Measurements from ENCODE around the gene VAMP1.

VAMP1 gene

DNA sequence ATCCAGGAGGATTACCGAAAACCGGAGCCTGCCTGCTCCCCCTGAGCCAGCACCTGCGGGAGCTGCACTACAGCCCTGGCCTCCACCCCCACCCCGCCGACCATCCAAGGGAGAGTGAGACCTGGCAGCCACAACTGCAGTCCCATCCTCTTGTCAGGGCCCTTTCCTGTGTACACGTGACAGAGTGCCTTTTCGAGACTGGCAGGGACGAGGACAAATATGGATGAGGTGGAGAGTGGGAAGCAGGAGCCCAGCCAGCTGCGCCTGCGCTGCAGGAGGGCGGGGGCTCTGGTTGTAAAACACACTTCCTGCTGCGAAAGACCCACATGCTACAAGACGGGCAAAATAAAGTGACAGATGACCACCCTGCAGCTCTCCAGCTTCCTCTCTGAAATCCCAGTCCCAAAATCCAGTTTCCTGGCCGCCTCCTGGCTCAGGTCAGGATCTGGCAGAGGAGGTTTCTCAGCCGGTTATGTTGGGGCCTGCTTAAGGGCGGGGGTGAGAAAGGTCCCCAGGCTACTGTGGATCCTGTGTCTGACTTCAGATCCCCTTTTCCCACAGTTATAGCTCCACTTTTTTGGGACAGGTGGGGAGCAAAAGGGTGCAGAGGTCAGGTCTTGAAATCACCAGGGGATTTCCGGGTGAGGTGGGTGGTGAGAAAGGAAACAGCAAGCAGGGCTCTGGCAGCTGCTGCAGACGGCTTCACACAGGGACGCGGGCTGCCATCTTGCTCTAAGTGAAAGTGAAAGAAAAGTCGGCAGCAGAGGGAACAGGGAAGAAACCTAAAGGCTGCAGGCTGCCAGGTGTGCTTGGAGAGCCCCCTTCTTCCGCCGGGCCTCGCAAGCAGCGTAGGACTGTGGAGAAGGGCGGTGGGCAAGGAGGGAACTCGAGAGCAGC, 18.9 kb downstream of the VAMP1 start, which contains the start of gene TAPBPL:
Gene TAPBPL, plus strand, starts transcription at position 695 of the 897 bp plus-strand sequence. CDS start 207 bp downstream, outside the sequence.
- TF ChIP-seq POLR2AphosphoS5 (IDR thresholded peaks at IDR 0.05; ENCODE audit: low read depth, low read length) (0 out of 2 replicates have a peak, but pooled peaks have one; percentile 26), FOXP2 (optimal IDR thresholded peaks at IDR 0.05; ENCODE audit: borderline replicate concordance, extremely low read depth, extremely low read length, insufficient read depth) (no peak), SIN3A (IDR thresholded peaks at IDR 0.05; ENCODE audit: borderline replicate concordance, insufficient read depth, low read length) (no peak), TAF1 (IDR thresholded peaks at IDR 0.05; ENCODE audit: borderline replicate concordance, insufficient read depth, low read length) (no peak)
- TF ChIP-seq, protein P1, sequence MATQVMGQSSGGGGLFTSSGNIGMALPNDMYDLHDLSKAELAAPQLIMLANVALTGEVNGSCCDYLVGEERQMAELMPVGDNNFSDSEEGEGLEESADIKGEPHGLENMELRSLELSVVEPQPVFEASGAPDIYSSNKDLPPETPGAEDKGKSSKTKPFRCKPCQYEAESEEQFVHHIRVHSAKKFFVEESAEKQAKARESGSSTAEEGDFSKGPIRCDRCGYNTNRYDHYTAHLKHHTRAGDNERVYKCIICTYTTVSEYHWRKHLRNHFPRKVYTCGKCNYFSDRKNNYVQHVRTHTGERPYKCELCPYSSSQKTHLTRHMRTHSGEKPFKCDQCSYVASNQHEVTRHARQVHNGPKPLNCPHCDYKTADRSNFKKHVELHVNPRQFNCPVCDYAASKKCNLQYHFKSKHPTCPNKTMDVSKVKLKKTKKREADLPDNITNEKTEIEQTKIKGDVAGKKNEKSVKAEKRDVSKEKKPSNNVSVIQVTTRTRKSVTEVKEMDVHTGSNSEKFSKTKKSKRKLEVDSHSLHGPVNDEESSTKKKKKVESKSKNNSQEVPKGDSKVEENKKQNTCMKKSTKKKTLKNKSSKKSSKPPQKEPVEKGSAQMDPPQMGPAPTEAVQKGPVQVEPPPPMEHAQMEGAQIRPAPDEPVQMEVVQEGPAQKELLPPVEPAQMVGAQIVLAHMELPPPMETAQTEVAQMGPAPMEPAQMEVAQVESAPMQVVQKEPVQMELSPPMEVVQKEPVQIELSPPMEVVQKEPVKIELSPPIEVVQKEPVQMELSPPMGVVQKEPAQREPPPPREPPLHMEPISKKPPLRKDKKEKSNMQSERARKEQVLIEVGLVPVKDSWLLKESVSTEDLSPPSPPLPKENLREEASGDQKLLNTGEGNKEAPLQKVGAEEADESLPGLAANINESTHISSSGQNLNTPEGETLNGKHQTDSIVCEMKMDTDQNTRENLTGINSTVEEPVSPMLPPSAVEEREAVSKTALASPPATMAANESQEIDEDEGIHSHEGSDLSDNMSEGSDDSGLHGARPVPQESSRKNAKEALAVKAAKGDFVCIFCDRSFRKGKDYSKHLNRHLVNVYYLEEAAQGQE (IDR thresholded peaks at IDR 0.05; ENCODE audit: insufficient read depth in 1 of 2, low read depth in 2 of 2, low read length in 2 of 2) = no peak

DNA sequence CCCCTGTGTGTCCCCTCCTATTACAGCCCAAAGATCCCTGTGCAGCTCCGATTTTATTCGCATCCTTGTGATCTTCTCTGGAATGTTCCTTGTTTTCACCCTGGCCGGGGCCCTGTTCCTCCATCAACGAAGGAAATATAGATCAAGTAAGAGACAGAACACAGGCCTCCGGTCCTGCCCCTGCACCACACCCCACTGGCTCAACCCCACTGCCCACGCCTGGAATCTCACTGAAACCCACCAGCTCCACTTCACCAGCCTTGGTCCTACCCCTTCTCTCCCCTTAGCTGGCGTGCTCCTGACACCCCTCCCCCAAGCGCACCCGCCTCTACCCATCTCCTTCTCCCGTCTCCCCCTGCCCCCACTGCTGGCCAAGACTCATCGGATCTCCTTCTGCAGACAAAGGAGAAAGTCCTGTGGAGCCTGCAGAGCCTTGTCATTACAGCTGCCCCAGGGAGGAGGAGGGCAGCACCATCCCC, 19.6 kb downstream of the VAMP1 start:
- TF ChIP-seq TAF1 (IDR thresholded peaks at IDR 0.05; ENCODE audit: borderline replicate concordance, insufficient read depth, low read length) = no peak
- TF ChIP-seq FOXP2 (optimal IDR thresholded peaks at IDR 0.05; ENCODE audit: borderline replicate concordance, extremely low read depth, extremely low read length, insufficient read depth) = no peak
- TF ChIP-seq POLR2AphosphoS5 (IDR thresholded peaks at IDR 0.05; ENCODE audit: low read depth, low read length) = no peak
- no peak for TF ChIP-seq SIN3A (IDR thresholded peaks at IDR 0.05; ENCODE audit: borderline replicate concordance, insufficient read depth, low read length)
- TF ChIP-seq, protein P1 (IDR thresholded peaks at IDR 0.05; ENCODE audit: insufficient read depth in 1 of 2, low read depth in 2 of 2, low read length in 2 of 2) = no peak

GRCh38 chr12:6450091-6450868, 20.2 kb downstream of the VAMP1 start:
- TF ChIP-seq POLR2AphosphoS5 (IDR thresholded peaks at IDR 0.05; ENCODE audit: low read depth, low read length) (no peak), TAF1 (IDR thresholded peaks at IDR 0.05; ENCODE audit: borderline replicate concordance, insufficient read depth, low read length) (no peak), SIN3A (IDR thresholded peaks at IDR 0.05; ENCODE audit: borderline replicate concordance, insufficient read depth, low read length) (no peak), FOXP2 (optimal IDR thresholded peaks at IDR 0.05; ENCODE audit: borderline replicate concordance, extremely low read depth, extremely low read length, insufficient read depth) (no peak)
- TF ChIP-seq, protein P1 (IDR thresholded peaks at IDR 0.05; ENCODE audit: insufficient read depth in 1 of 2, low read depth in 2 of 2, low read length in 2 of 2) = no peak

DNA sequence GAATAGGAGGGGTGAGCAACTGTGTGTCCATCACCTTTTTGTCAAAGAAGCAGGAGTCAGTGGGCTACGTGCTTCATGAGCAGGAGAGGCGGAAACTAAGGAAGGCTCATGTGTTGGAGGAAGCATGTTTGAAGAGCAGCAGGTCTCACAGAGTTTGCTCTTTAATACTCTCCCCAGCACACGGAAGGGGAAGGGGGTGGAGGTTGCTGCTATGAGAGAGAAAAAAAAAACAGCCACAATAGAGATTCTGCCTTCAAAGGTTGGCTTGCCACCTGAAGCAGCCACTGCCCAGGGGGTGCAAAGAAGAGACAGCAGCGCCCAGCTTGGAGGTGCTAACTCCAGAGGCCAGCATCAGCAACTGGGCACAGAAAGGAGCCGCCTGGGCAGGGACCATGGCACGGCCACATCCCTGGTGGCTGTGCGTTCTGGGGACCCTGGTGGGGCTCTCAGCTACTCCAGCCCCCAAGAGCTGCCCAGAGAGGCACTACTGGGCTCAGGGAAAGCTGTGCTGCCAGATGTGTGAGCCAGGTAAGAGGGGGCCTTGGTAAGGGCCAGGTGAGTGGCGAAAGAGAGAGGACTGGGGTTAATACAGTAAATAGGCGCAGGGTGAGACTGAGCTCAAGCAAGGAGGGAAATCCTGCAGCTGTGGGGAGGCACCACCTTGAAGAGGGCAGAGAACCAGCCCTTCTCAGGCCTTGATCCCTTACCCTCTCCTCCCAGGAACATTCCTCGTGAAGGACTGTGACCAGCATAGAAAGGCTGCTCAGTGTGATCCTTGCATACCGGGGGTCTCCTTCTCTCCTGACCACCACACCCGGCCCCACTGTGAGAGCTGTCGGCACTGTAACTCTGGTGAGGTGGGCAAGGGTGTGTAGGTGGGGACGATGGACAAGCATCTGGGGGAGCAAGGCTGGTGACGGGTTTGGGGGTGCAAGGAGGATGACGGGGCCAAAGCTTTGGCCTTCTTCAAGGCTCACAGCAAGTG, 25.5 kb downstream of the VAMP1 start, which contains the start of gene CD27:
Gene CD27, plus strand, starts transcription at position 252 of the 985 bp plus-strand sequence. Its CDS starts 141 bp downstream, at position 393.
- TF ChIP-seq SIN3A (IDR thresholded peaks at IDR 0.05; ENCODE audit: borderline replicate concordance, insufficient read depth, low read length) = no peak
- TF ChIP-seq POLR2AphosphoS5 (IDR thresholded peaks at IDR 0.05; ENCODE audit: low read depth, low read length) = no peak
- TF ChIP-seq, protein P1 (IDR thresholded peaks at IDR 0.05; ENCODE audit: insufficient read depth in 1 of 2, low read depth in 2 of 2, low read length in 2 of 2) = no peak
- TF ChIP-seq FOXP2 (optimal IDR thresholded peaks at IDR 0.05; ENCODE audit: borderline replicate concordance, extremely low read depth, extremely low read length, insufficient read depth) = no peak
- TF ChIP-seq TAF1 (IDR thresholded peaks at IDR 0.05; ENCODE audit: borderline replicate concordance, insufficient read depth, low read length) = no peak
